Measurements from ENCODE around the gene KPNA5. TPM values are rescaled to one million over a fixed set of nuclear protein-coding genes. Genes with fewer than 3 reads are reported as not detected.
A peak's percentile ranks its signal among the peaks of the same experiment; 100 is the strongest.
"Not testable (repeated sequence)": the region's sequence is repeated elsewhere in the genome, so short reads cannot be mapped to it uniquely, and the experiment has no call there.

KPNA5 gene
- total and polyA plus RNA-seq, 8 donors: 1.4 to 6.5 (median 4.1) TPM

- H3K36me3 ChIP-seq: no peaks in the 10 kb centered on the region
- ATAC-seq (no peak), FAIRE-seq (peak; percentile 68), DNase-seq (no peak)
- H3K27ac ChIP-seq: no peak overlapping the region
- no peaks in the 10 kb centered on the region for H3K4me1 ChIP-seq
- TF ChIP-seq, protein P1, sequence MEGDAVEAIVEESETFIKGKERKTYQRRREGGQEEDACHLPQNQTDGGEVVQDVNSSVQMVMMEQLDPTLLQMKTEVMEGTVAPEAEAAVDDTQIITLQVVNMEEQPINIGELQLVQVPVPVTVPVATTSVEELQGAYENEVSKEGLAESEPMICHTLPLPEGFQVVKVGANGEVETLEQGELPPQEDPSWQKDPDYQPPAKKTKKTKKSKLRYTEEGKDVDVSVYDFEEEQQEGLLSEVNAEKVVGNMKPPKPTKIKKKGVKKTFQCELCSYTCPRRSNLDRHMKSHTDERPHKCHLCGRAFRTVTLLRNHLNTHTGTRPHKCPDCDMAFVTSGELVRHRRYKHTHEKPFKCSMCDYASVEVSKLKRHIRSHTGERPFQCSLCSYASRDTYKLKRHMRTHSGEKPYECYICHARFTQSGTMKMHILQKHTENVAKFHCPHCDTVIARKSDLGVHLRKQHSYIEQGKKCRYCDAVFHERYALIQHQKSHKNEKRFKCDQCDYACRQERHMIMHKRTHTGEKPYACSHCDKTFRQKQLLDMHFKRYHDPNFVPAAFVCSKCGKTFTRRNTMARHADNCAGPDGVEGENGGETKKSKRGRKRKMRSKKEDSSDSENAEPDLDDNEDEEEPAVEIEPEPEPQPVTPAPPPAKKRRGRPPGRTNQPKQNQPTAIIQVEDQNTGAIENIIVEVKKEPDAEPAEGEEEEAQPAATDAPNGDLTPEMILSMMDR (IDR thresholded peaks at IDR 0.05): no peak
- H3K27me3 ChIP-seq: no peaks in the 10 kb centered on the region
- H3K9me3 ChIP-seq: no peaks in the 10 kb centered on the region
- 85 to 93% methylated on average over 2 of the region's 2 CpGs for WGBS, 2 donors
- intact Hi-C loops (cut with DNase I): no loop called here
- no peak overlapping the region for H3K4me3 ChIP-seq
Measured at GRCh38 chr6:116695401-116695800, 14.4 kb downstream of the KPNA5 start.

GRCh38 chr6:116697480-116697879 lies 16.5 kb downstream of the KPNA5 start:
- Histone ChIP-seq H3K4me3 (no peak overlapping the region), H3K9me3 (no peaks in the 10 kb centered on the region), H3K4me1 (no peaks in the 10 kb centered on the region), H3K27ac (no peak overlapping the region), H3K36me3 (no peaks in the 10 kb centered on the region), H3K27me3 (no peaks in the 10 kb centered on the region)
- intact Hi-C loops (cut with DNase I): no loop called here
- ATAC-seq: no peak
- peak; percentile 37 for FAIRE-seq
- TF ChIP-seq, protein P1 (IDR thresholded peaks at IDR 0.05): no peak
- no peak for DNase-seq

DNA sequence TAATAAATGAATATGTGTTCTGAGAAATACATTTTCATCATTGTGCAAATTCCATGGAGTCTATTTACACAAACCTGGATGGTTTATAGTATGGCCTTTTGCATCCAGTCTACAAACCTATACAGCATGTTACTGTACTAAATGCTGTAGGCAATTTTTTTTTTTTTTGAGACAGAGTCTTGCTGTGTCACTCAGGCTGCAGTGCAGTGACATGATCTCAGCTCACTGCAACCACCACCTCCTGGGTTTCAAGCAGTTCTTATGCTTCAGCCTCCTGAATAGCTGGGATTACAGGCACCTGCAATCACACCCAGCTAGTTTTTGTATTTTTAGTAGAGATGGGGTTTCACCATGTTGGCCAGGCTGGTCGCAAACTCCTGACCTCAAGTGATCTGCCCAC lies 22.9 kb downstream of the KPNA5 start:
- DNase-seq; H3K27ac ChIP-seq; ATAC-seq; FAIRE-seq; H3K4me3 ChIP-seq; H3K4me1 ChIP-seq; H3K9me3 ChIP-seq; intact Hi-C loops (cut with DNase I); H3K27me3 ChIP-seq: not testable (repeated sequence)
- H3K36me3 ChIP-seq: peaks cover 0 to 17% (median 6%) of the 10 kb centered on the region in 3 donors
- 96 to 100% methylated on average over 1 of the region's 1 CpG for WGBS, 2 donors

DNA sequence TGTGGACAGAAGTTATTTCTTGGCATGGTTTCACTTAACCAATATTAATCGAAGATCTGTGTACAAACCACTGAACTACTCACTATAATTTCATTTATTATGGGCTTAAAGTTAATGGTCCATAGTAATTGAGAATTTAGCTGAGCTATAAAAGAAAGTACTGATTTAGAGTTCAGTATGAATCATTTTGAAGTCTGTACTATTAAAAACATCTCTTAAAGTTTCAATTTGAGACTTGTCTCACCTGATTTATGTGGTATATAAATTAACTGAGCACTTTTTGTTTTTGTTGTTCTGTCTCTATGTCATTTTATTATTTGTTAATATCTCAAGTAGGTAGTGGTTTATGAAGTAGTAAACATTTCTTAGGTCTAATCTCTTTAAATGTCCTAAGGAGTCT lies 24.9 kb downstream of the KPNA5 start:
- Histone ChIP-seq H3K4me1 (no peaks in the 10 kb centered on the region), H3K36me3 (peaks cover 0 to 22% (median 6%) of the 10 kb centered on the region in 3 donors), H3K4me3 (no peak overlapping the region), H3K27ac (no peak overlapping the region), H3K9me3 (no peaks in the 10 kb centered on the region), H3K27me3 (no peaks in the 10 kb centered on the region)
- DNase-seq (no peak), FAIRE-seq (no peak), ATAC-seq (no peak)
- TF ChIP-seq, protein P1 (IDR thresholded peaks at IDR 0.05): no peak
- 40 to 48% methylated on average over 1 of the region's 1 CpG for WGBS, 2 donors
- intact Hi-C loops (cut with DNase I): no loop called here

DNA sequence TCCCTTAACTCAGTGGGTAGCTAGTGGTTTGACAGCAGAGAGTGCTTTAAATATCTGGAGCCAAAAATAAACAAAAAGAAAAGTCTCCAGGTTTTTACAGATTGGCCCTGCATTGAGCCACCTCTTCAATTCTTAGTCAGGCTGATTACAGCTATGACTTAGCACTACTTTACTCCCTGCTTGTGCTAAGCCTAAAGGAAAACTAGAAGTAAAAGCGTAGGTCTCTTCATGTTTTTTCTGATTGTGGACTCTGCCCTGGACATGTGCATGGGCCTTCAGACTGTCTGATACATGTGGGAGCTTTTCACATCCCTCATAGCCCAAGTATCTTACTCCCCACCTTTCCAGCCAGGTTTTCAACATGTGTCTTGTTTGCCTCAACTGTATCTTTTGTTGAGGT lies 33.3 kb downstream of the KPNA5 start:
- intact Hi-C loops (cut with DNase I): no loop called here
- Histone ChIP-seq H3K27ac (no peak overlapping the region), H3K4me3 (no peak overlapping the region), H3K27me3 (no peaks in the 10 kb centered on the region), H3K9me3 (no peaks in the 10 kb centered on the region), H3K36me3 (peaks cover 0 to 6% (median under 1%) of the 10 kb centered on the region in 3 donors), H3K4me1 (no peaks in the 10 kb centered on the region)
- TF ChIP-seq, protein P1 (IDR thresholded peaks at IDR 0.05): no peak
- 95 to 96% methylated on average over 1 of the region's 1 CpG for WGBS, 2 donors
- no peak for DNase-seq
- no peak for FAIRE-seq
- ATAC-seq: no peak

All from pancreas (tissue), 10 donors.